ENCODE measurements around the gene TOP3B.

Gene TOP3B

DNA sequence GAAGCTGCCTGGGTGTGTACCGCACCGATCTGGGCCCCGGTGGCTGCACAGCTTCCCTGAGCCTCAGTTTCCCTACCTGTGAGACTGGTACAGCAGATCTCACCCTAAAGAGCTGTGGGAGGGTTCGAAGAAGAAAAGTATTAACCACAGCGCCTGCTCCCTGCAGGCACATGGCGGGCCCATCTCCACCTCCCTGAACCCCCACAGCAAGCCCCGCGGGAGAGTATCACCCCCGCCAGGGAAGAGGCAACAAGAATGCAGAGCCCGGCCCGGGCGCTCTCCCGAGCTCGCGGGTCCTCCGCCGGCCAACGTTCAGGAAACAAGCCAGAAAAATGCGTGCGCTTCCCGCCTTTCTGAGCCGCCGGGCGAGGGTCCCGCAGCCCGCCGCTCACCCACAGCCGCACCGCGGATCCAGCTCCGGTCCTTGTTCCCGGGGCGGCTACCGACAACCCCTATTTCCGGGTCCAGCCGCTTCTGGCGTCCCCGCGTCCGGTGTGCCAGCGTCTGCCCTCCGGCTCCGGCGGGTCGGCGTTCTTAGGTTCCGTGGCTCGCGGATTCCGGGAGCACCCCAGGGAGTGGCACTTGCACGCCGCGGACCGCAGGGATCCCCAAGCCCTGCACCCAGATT lies at the start of gene TOP3B:
Gene TOP3B (minus strand): TSS at position 450 of the 628 bp plus-strand sequence. CDS start 7,078 bp downstream, outside the sequence.
- peak; percentile 75 to 85 (median 77) for DNase-seq (ENCODE audit: low read depth in 3 of 3)

DNA sequence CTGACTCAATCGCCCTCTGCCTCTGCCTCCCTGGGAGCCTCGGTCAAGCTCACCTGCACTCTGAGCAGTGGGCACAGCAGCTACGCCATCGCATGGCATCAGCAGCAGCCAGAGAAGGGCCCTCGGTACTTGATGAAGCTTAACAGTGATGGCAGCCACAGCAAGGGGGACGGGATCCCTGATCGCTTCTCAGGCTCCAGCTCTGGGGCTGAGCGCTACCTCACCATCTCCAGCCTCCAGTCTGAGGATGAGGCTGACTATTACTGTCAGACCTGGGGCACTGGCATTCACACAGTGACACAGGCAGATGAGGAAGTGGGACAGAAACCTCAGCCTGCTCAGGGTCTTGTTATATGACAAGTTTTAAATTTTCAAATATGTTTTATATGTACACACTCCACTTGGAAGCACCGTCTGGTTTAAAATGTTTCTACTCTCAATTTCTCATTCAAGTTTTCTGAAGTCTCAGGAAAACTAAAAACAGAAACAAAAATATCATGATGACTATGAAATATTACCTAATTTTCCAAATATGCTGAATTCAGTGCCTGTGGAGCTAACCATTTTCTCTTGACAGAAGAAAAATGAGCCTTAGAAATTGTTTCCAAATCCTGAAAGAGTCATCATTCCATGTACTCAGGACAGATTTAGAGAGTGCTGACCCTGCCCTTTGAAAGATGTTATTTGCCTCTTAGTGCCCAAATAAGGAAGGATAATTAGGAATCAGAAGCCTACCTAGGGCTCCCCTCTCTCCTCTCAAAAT lies 48.8 kb upstream of the TOP3B start:
- DNase-seq (ENCODE audit: low read depth in 3 of 3), result no peak

GRCh38 chr22:22030493-22031182 lies 48.1 kb upstream of the TOP3B start:
- no peak for DNase-seq (ENCODE audit: low read depth in 3 of 3)

DNA sequence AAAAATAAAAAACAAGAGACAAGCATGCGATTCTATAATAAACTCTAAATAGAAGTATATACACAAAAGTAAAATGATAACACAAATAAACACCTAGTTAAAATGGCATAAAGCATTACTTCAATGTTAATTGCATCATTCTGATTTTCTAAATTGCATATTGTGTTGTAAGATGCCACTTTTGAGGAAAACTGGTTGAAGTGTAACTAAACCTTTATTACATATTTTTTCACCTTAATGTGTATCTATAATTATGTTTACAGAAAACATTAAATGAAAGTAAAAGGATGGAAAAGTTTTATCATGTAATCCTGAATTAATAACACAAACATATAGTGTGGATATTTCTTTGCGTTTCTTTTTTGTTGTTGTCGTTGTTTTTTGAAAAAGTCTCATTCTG lies 45.4 kb upstream of the TOP3B start:
- DNase-seq (ENCODE audit: low read depth in 3 of 3), result no peak

DNA sequence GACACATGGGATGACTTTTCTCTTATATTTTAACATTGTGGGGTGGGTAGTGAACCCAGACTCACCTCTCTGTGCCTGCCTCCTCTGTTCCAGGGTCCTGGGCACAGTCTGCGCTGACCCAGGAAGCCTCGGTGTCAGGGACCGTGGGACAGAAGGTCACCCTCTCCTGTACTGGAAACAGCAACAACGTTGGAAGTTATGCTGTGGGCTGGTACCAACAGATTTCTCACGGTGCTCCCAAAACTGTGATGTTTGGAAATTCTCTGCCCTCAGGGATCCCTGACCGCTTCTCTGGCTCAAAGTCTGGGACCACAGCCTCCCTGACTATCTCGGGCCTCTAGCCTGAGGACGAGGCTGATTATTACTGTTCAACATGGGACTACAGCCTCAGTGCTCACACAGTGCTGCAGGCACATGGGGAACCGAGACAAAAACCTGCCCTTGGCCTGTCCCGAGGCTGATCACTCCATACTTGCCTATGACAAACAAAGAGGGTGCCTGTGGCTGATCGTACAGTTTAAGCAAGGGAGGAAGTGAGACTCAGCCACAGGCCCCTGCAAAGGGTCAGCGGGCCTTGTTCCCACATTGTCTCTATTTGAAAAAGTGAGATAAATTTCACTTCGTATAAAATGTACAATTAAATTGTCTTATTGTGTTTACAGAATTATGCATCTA lies 43.7 kb upstream of the TOP3B start:
- DNase-seq (ENCODE audit: low read depth in 3 of 3), result no peak

GRCh38 chr22:22025320-22026156 lies 43.0 kb upstream of the TOP3B start:
- no peak for DNase-seq (ENCODE audit: low read depth in 3 of 3)

DNA sequence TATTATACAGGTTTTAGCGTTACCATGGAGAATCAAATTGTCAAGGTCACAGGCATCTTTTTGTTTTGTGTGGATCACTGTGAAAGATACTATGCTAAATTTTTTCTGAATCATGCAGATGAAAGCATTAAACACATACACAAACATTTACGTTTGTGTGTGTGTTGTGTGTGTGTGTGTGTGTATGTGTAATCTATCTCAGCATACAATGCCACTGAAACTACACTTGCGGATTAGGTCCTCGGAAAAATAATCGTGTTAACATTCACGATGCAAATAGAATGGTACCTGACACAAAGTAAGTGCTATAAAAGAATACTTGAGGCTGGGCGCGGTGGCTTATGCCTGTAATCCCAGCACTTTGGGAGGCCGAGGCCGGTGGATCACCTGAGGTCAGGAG lies 41.9 kb upstream of the TOP3B start:
- no peak for DNase-seq (ENCODE audit: low read depth in 3 of 3)

DNA sequence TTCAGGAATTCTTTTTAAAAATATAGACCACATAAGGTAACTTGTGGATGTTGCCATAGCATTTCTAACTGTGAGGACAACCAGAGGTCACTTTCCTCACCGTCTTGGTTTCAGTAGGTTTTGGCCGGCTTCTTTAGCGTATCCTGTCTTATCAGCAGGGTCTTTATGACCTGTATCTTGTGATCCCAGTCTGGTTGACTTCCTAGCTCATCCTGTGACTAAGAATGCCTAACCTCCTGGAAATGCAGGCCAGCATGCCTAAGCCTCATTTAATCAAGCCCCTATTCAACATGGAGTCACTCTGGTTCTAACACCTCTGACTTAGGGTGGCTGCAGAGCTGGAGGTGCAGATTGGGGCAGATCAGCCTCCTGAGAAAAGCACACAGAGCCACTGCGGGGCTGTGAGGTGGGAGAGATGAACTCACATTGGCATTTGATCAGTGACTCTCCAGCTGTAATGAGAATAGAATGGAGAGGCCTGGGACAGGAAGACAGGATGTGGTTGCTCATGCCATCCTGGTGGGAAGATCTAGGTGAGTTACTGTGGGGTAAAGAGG lies 41.1 kb upstream of the TOP3B start:
- DNase-seq (ENCODE audit: low read depth in 3 of 3), result no peak

- no peak for DNase-seq (ENCODE audit: low read depth in 3 of 3)
Measured at GRCh38 chr22:22022947-22023534, 40.5 kb upstream of the TOP3B start.

DNA sequence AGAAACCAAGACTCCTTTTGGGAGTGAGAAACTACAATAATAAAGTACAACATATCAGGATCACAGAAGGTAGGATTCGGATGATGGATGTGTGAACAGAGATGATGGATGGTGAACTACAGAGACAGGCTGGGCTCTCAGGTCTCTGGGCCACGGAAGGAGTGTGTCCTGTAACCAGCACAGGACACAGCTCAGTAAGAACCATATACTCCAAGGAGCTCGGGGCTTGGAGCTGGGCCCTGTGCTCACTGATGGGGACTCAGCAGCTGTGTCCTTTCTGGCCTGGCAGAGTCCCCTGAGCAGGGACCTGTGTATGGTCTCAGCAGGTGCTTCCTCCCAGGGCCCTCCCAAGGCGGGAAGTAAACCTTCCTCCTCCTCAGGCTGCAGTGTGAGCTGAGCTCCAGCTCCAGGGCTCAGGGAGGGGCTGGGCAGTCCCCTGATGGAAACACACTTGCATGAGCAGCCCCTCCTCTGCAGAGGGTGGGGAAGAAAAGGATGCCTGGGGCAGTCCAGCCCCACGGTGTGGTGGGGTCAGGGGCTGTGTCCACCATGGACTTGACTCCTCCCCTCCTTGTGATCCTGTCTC lies 39.8 kb upstream of the TOP3B start:
- no peak for DNase-seq (ENCODE audit: low read depth in 3 of 3)

- no peak for DNase-seq (ENCODE audit: low read depth in 3 of 3)
Measured at GRCh38 chr22:22021162-22021750, 38.7 kb upstream of the TOP3B start.

DNA sequence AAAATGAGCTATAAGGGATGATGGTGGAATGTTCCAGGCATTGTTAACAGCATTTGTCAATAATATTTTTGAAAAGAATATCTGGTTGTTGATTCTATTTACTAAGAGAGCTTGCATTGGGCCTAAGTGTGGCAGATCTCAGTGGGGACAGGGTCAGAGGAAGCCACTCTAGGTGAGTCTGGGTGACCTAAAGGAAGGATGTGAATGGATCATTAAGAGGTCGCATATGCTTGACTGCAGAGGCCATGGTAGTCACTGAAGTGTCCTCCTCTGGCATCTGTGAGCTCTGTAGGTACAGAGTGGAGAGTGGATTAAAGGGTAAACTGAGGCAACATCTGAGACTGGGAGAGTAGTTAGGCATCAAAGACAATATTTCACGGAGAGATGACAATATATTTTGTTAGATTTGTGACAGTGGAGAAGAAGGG lies 37.9 kb upstream of the TOP3B start:
- DNase-seq (ENCODE audit: low read depth in 3 of 3), result no peak

GRCh38 chr22:22019659-22020424 lies 37.3 kb upstream of the TOP3B start:
- no peak for DNase-seq (ENCODE audit: low read depth in 3 of 3)

- no peak for DNase-seq (ENCODE audit: low read depth in 3 of 3)
Measured at GRCh38 chr22:22018825-22019658, 36.5 kb upstream of the TOP3B start.

DNA sequence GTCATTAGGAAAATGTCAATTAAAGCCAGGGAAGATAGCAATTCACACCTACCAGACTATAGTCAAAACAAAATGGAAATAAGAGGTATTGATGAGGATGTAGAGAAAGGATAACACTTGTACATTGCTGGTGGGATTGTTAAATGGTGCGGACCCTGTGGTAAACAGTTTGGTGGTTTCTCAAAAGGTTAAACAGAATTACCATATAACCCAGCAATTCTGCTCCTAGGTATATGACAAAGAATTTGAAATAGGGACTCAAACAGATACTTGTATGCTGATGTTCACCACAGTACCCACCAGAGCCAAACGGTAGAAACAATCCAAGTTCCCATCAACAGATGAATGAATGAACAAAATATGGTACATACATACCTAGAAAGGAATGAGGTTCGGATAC lies 33.0 kb upstream of the TOP3B start:
- DNase-seq (ENCODE audit: low read depth in 3 of 3), result no peak

DNA sequence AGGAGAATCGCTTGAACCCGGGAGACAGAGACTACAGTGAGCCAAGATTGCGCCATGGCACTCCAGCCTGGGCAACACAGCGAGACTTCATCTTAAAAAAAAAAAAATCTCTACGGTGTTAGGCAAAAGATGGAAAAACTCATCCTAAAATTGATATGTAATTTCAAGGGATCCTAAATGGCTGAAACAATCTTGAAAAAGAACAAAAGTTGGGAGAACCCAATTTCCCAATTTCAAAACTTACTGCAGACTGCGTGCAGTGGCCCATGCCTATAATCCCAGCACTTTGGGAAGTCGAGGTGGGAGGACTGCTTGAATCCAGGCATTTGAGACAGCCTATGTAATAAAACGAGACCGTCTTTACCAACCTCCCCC lies 31.7 kb upstream of the TOP3B start:
- no peak for DNase-seq (ENCODE audit: low read depth in 3 of 3)

DNA sequence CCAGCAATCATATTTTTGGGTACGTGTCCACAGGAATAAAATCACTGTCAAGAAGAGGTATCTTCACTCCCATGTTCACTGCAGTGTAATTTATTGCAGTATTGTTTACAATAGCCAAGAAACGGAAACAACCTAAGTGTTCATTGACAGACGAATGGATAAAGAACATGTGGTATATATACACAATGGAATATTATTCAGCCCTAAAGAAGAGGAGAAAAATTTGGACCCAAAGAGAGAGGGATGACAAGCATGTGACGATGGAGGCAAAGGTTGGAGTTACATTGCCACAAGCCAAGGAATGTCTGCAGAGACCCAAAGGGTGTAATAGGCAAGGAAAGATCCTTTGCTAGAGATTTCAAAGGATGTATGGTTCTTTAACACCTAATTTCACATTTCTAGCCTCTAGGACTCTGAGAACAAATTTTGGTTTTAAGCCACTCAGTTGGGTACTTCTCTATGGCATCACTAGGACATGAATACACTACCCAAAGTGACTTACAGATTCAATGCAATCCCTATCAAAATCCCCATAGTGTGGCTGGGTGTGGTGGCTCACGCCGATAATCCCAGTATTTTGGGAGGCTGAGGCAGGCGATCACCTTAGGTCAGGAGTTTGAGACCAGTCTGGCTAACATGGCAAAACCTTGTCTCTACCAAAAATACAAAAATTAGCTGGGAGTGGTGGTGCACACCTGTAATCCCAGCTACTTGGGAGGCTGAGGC lies 31.1 kb upstream of the TOP3B start:
- DNase-seq (ENCODE audit: low read depth in 3 of 3), result no peak

DNA sequence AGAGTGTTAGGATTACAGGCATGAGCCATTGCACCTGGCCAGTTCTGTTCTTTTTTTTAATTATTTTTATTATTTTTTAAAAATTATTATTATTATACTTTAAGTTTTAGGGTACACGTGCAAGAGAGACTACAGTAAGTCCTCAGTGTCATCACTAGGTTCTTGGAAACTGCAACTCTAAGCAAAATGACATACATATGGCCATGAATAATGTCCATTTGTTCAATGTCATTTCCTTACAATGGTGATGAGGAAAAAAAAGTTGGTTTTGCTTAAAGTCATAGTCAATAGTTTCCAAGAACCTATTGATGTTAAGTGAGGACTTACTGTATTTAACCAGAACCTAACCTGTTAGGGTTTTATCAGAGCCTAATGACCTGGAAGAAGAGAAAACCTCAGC lies 29.4 kb upstream of the TOP3B start:
- no peak for DNase-seq (ENCODE audit: low read depth in 3 of 3)

Data from stimulated activated CD4-positive, alpha-beta T cell treated with anti-CD3 and anti-CD28 coated beads, TNF-alpha, amount 100 ng/mL, for 24 hours (primary cell).